ENCODE measurements around the gene ACTR10. TPM values are rescaled to one million over a fixed set of nuclear protein-coding genes. Genes with fewer than 3 reads are reported as not detected.

The ACTR10 gene
- total and polyA plus RNA-seq, 2 of the 8 experiments (the other 6 are each of a cell fraction or from before 2014, with no cell fraction given), result 15.4 to 34.6 TPM

- peak; percentile 21 to 58; a peak in 2 of 4 replicates for TF ChIP-seq SIN3A (conservative IDR thresholded peaks at IDR 0.05 in 1 of 2, IDR thresholded peaks at IDR 0.05 in 1 of 2; ENCODE audit: low read depth in 1 of 2, low read length in 2 of 2)
- peak; percentile 5 for TF ChIP-seq KDM4A (IDR thresholded peaks at IDR 0.05; ENCODE audit: low read depth, low read length, severe bottlenecking)
- peak; percentile 58 for TF ChIP-seq ASH2L (IDR thresholded peaks at IDR 0.05; ENCODE audit: low read length)
- no peak for TF ChIP-seq SP4 (IDR thresholded peaks at IDR 0.05; ENCODE audit: low read length)
- TF ChIP-seq SIRT6 (IDR thresholded peaks at IDR 0.05; ENCODE audit: low read length), result no peak
- TF ChIP-seq TBP (IDR thresholded peaks at IDR 0.05; ENCODE audit: low read depth, low read length), result 0 out of 2 replicates have a peak, but pooled peaks have one; percentile 5
- TF ChIP-seq POLR2A (IDR thresholded peaks at IDR 0.05; ENCODE audit: control extremely low read depth in 1 of 2, low read depth in 2 of 2, low read length in 2 of 2), result peak in 1 of 2 experiments; percentile 48; a peak in 2 of 3 replicates
- TF ChIP-seq BCL11A (IDR thresholded peaks at IDR 0.05; ENCODE audit: low read depth in 2 of 2, low read length in 2 of 2), result no peak
- TF ChIP-seq TEAD4 (IDR thresholded peaks at IDR 0.05; ENCODE audit: low read depth, low read length), result no peak
Observed at GRCh38 chr14:58152014-58152857, 47.7 kb upstream of the ACTR10 start, which contains the start of gene ARMH4 (continued).
